ENCODE results near the gene HPN. TPM values are rescaled to one million over a fixed set of nuclear protein-coding genes. Genes with fewer than 3 reads are reported as not detected.

The HPN gene
- total and polyA plus RNA-seq, 2 of the 13 experiments (the other 11 are each of a cell fraction or from before 2014, with no cell fraction given), result 46.7 to 261 TPM

- ATAC-seq (no peak), DNase-seq (ENCODE audit: low spot score) (peak; percentile 17), FAIRE-seq (no peak)
- no peak overlapping the region for H2AFZ ChIP-seq (ENCODE audit: low read length)
- ChIA-PET POLR2A (no interaction called here), CTCF (ENCODE audit: low intra/inter-chr PET ratio, low total read pairs) (no interaction called here)
- no peaks in the 10 kb centered on the region for H3K36me3 ChIP-seq (replicated peaks in 1 of 2; ENCODE audit: control insufficient read depth in 1 of 2, insufficient read depth in 2 of 2, low read length in 2 of 2)
- in situ Hi-C loops (cut with HindIII; ENCODE audit: extremely low pct_ligation_motif_present, low pct_unique_long_range_greater_than_20kb), result no loop called here
- no peak overlapping the region for H3K9ac ChIP-seq (ENCODE audit: insufficient read depth, low read depth, low read length)
- H3K27me3 ChIP-seq (ENCODE audit: control insufficient read depth in 1 of 2, insufficient read depth in 2 of 2, low read length in 2 of 2), result 0 out of 5 replicates have a peak, but pooled peaks cover 0 to 6% of the 10 kb centered on the region in 2 experiments
- H3K4me3 ChIP-seq (replicated peaks in 1 of 3; ENCODE audit: insufficient read depth in 1 of 3, low read depth in 2 of 3, low read length in 3 of 3), result peak overlapping the region in 1 of 3 experiments; percentile 25; a peak in 1 of 6 replicates
- no peaks in the 10 kb centered on the region for H3K9me3 ChIP-seq (ENCODE audit: low read length)
- peak overlapping the region; percentile 57 for H3K4me2 ChIP-seq (ENCODE audit: low read depth, low read length)
- BruUV-seq (replicated peaks), result no TSS peak
- no peaks in the 10 kb centered on the region for H4K20me1 ChIP-seq (ENCODE audit: insufficient read depth, low read length)
- peaks cover 84% of the 10 kb centered on the region for H3K4me1 ChIP-seq (ENCODE audit: insufficient read depth, low read length)
- 45% methylated on average over 14 of the region's 15 CpGs for whole genome bisulfite sequencing (ENCODE audit: low lambda C conversion rate)
- H3K79me2 ChIP-seq (ENCODE audit: insufficient read depth, low read length), result no peaks in the 10 kb centered on the region
- intact Hi-C loops (cut with micrococcal nuclease; ENCODE audit: unreplicated experiment), result no loop called here
- H3K27ac ChIP-seq (ENCODE audit: extremely low read length, insufficient read depth, low read length), result no peak overlapping the region
- TF ChIP-seq SRF (IDR thresholded peaks at IDR 0.05; ENCODE audit: low read depth, low read length) (no peak), ZFP36L2 (CRISPR knock-in tag; IDR thresholded peaks at IDR 0.05) (no peak), ZNF841 (CRISPR knock-in tag; IDR thresholded peaks at IDR 0.05; ENCODE audit: borderline replicate concordance) (no peak), CSRNP2 (CRISPR knock-in tag; conservative IDR thresholded peaks at IDR 0.05; ENCODE audit: low read depth) (no peak), NFAT5 (CRISPR knock-in tag; IDR thresholded peaks at IDR 0.05) (no peak), KDM1A (CRISPR knock-in tag; IDR thresholded peaks at IDR 0.05) (no peak), ZNF773 (CRISPR knock-in tag; IDR thresholded peaks at IDR 0.05; ENCODE audit: borderline replicate concordance) (no peak), ZNF18 (CRISPR knock-in tag; IDR thresholded peaks at IDR 0.05; ENCODE audit: insufficient replicate concordance) (no peak), ZNF329 (CRISPR knock-in tag; IDR thresholded peaks at IDR 0.05; ENCODE audit: low read depth) (no peak), NCOA5 (CRISPR knock-in tag; IDR thresholded peaks at IDR 0.05) (no peak), SAP130 (CRISPR knock-in tag; IDR thresholded peaks at IDR 0.05; ENCODE audit: low read depth) (no peak), CREB1 (IDR thresholded peaks at IDR 0.05) (peak; percentile 98), CREB1 (CRISPR knock-in tag; IDR thresholded peaks at IDR 0.05) (peak; percentile 75), STAT5B (CRISPR knock-in tag; IDR thresholded peaks at IDR 0.05) (no peak), NFKBIZ (CRISPR knock-in tag; IDR thresholded peaks at IDR 0.05) (no peak), FOXC1 (CRISPR knock-in tag; IDR thresholded peaks at IDR 0.05; ENCODE audit: borderline replicate concordance) (no peak), HNF4A (CRISPR knock-in tag; IDR thresholded peaks at IDR 0.05) (no peak), GABPB1 (CRISPR knock-in tag; IDR thresholded peaks at IDR 0.05) (peak; percentile 12; the same call in 1 of the 2 replicates)
Measured at GRCh38 chr19:35112995-35113688, 71.6 kb downstream of the HPN start.
